K562 (cell line): ENCODE measurements around the gene ARHGAP26.

ENCODE experiments used
- POLR2A ChIP-seq: fragments of 450-650 bp; conservative IDR thresholded peaks from 2 replicates; pipeline ENCODE4 v1.6.1; 2016
- POLR2H ChIP-seq: IDR thresholded peaks from 2 replicates; pipeline ENCODE4 v1.6.1; 2016; ENCODE audit warnings: missing genetic modification characterization, low read depth, mild to moderate bottlenecking, control low read depth, missing compliant biosample characterization, moderate library complexity
- TF ChIP-seq, protein P1 (sequence below), 3 experiments: IDR thresholded peaks in 2 of 3; conservative IDR thresholded peaks in 1 of 3; 2 replicates each; pipeline ENCODE4 v1.5.1; 2011 to 2012; ENCODE audit warnings: low read length in 3 of 3, mild to moderate bottlenecking in 3 of 3, control low read depth in 2 of 3, improper control_type of control experiment in 1 of 3, inconsistent platforms in 1 of 3, low read depth in 1 of 3, mixed read lengths in 1 of 3, moderate library complexity in 1 of 3; ENCODE audit not compliant: insufficient read depth in 2 of 3

DNA sequence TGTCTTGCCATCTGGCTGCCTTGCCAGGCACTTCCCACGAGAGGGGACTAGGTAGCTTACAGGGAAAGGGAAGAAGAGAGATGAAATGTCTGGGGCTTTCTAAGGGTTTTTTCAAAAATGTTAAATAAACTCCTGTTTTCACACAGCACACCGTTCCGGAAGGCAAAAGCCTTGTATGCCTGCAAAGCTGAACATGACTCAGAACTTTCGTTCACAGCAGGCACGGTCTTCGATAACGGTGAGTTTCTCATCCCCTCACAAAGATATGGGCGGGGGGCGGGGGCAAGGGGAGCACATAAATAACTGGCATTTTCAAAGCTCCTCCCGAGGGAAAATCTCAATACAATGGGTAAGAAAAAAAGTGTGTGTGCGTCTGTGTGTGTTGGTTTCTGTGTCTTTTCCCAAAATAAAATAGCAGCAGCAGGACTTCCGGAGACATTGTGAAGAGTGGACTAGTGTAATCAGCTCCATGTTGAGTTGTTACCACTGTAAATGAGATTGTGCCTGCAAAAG lies 443.7 kb downstream of the ARHGAP26 start:
- TF ChIP-seq POLR2H (tag) (no peak), POLR2A (0 out of 2 replicates have a peak, but pooled peaks have one; percentile 28)
- TF ChIP-seq, protein P1, sequence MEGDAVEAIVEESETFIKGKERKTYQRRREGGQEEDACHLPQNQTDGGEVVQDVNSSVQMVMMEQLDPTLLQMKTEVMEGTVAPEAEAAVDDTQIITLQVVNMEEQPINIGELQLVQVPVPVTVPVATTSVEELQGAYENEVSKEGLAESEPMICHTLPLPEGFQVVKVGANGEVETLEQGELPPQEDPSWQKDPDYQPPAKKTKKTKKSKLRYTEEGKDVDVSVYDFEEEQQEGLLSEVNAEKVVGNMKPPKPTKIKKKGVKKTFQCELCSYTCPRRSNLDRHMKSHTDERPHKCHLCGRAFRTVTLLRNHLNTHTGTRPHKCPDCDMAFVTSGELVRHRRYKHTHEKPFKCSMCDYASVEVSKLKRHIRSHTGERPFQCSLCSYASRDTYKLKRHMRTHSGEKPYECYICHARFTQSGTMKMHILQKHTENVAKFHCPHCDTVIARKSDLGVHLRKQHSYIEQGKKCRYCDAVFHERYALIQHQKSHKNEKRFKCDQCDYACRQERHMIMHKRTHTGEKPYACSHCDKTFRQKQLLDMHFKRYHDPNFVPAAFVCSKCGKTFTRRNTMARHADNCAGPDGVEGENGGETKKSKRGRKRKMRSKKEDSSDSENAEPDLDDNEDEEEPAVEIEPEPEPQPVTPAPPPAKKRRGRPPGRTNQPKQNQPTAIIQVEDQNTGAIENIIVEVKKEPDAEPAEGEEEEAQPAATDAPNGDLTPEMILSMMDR (IDR thresholded peaks at IDR 0.05 in 2 of 3, conservative IDR thresholded peaks at IDR 0.05 in 1 of 3; ENCODE audit: insufficient read depth in 2 of 3, low read depth in 1 of 3, low read length in 3 of 3): no peak; a peak in 1 of 6 replicates
